OCI-LY7 (cell line): ENCODE measurements around the gene HEPHL1. TPM values are rescaled to one million over a fixed set of nuclear protein-coding genes. Genes with fewer than 3 reads are reported as not detected.

Experiments used
- BruUV-seq: library from RNA; stranded (reverse); fragments of 400-500 nt; replicated peaks from 2 replicates; lab custom pipeline; 2021; lab: Mats Ljungman, UMichigan
- CTCF ChIA-PET: fragments of 300-600 bp; sonication (Branson Sonifier 250); formaldehyde crosslinking; loops from one replicate; lab custom pipeline; 2022; ENCODE audit warnings: antibody characterized with exemption; ENCODE audit not compliant: unreplicated experiment; lab: Charles Lee
- POLR2A ChIA-PET: fragments of 300-600 bp; sonication (Branson Sonifier 250); formaldehyde crosslinking; loops from one replicate; lab custom pipeline; 2022; ENCODE audit warnings: antibody characterized with exemption; lab: Charles Lee
- DNase-seq: peaks from one replicate; pipeline ENCODE4 v3.0.0-alpha.2; 2015; ENCODE audit warnings: low spot score
- H2AFZ ChIP-seq: fragments of 200-600 bp; sonication (generic), shearing (Covaris generic); 2 replicates; pipeline ENCODE4 v1.6.1; 2014; ENCODE audit warnings: mild to moderate bottlenecking, antibody characterized with exemption, low read length, moderate library complexity
- H3K27ac ChIP-seq: fragments of 200-600 bp; sonication (generic); 2 replicates; pipeline ENCODE4 v1.5.1; 2014; ENCODE audit warnings: mixed run types, low read depth, mild to moderate bottlenecking, moderate library complexity, low read length, inconsistent platforms; ENCODE audit not compliant: poor library complexity, severe bottlenecking
- H3K36me3 ChIP-seq: fragments of 200-600 bp; sonication (generic); 2 replicates; pipeline ENCODE4 v1.6.1; 2014; ENCODE audit warnings: mild to moderate bottlenecking, antibody characterized with exemption, low read length, moderate library complexity, mixed read lengths; ENCODE audit not compliant: insufficient read depth
- H3K4me1 ChIP-seq: fragments of 200-600 bp; sonication (generic); 2 replicates; pipeline ENCODE4 v1.5.1; 2014; ENCODE audit warnings: mild to moderate bottlenecking, low read length; ENCODE audit not compliant: insufficient read depth, poor library complexity, severe bottlenecking
- H3K4me2 ChIP-seq: fragments of 200-600 bp; sonication (generic); 2 replicates; pipeline ENCODE4 v1.6.1; 2014; ENCODE audit warnings: mild to moderate bottlenecking, low read length
- H3K4me3 ChIP-seq: fragments of 200-600 bp; sonication (generic); 2 replicates; pipeline ENCODE4 v1.5.1; 2014; ENCODE audit warnings: mild to moderate bottlenecking, low read depth, low read length; ENCODE audit not compliant: poor library complexity, severe bottlenecking
- H3K79me2 ChIP-seq: fragments of 200-600 bp; sonication (generic); 2 replicates; pipeline ENCODE4 v1.6.1; 2016; ENCODE audit warnings: low read depth, mild to moderate bottlenecking, low read length, moderate library complexity, mixed read lengths; ENCODE audit not compliant: insufficient read depth
- H3K9me2 ChIP-seq: fragments of 200-600 bp; sonication (generic); 2 replicates; pipeline ENCODE4 v1.6.1; 2016; ENCODE audit warnings: mild to moderate bottlenecking, low read length, mixed read lengths; ENCODE audit not compliant: insufficient read depth
- H3K9me3 ChIP-seq: fragments of 200-600 bp; sonication (generic); 2 replicates; pipeline ENCODE4 v1.6.1; 2014; ENCODE audit warnings: mild to moderate bottlenecking, mixed run types, low read length, mixed read lengths
- H4K20me1 ChIP-seq: fragments of 200-600 bp; sonication (generic); 2 replicates; pipeline ENCODE4 v1.6.1; 2014; ENCODE audit warnings: mild to moderate bottlenecking, antibody characterized with exemption, low read length, moderate library complexity, mixed read lengths; ENCODE audit not compliant: insufficient read depth
- EZH2phosphoT487 ChIP-seq: fragments of 200-600 bp; sonication (generic); IDR thresholded peaks from 2 replicates; pipeline ENCODE4 v1.6.1; 2018; ENCODE audit warnings: low read depth, borderline replicate concordance, mild to moderate bottlenecking, mixed run types, antibody characterized with exemption, low read length, moderate library complexity, mixed read lengths
- intact Hi-C: fragments of 100-400 bp; cut with micrococcal nuclease; formaldehyde crosslinking; loops from one replicate; pipeline ENCODE4 v1.10.0; 2022; ENCODE audit not compliant: unreplicated experiment
- total RNA-seq, 2 experiments: library from RNA; depleted of rRNA in 1 of 2; stranded (reverse); fragments of >200 nt in 1 of 2; shearing (Covaris generic) in 1 of 2; gene quantifications; 2 replicates each; pipeline ENCODE4 v1.2.3, GENCODE V29; 2014 to 2022
- TF ChIP-seq, protein P1 (sequence below): fragments of 200-600 bp; sonication (generic); conservative IDR thresholded peaks from 2 replicates; pipeline ENCODE4 v1.5.1; 2014; ENCODE audit warnings: mild to moderate bottlenecking, antibody characterized with exemption, low read length, moderate library complexity, mixed read lengths

The HEPHL1 gene
- total RNA-seq, 2 experiments from 2014 or later = not detected

- peaks cover 6% of the 10 kb centered on the region for H3K4me1 ChIP-seq
- H3K9me3 ChIP-seq = no peaks in the 10 kb centered on the region
- BruUV-seq = no TSS peak
- no peak for DNase-seq
- ChIA-PET POLR2A (no interaction called here), CTCF (no interaction called here)
- no peaks in the 10 kb centered on the region for H3K79me2 ChIP-seq
- no peak overlapping the region for H3K27ac ChIP-seq
- H2AFZ ChIP-seq = no peak overlapping the region
- intact Hi-C loops = no loop called here
- H3K4me2 ChIP-seq = no peak overlapping the region
- H3K36me3 ChIP-seq = no peaks in the 10 kb centered on the region
- H3K4me3 ChIP-seq = no peak overlapping the region
- TF ChIP-seq EZH2phosphoT487 = no peak
- TF ChIP-seq, protein P1, sequence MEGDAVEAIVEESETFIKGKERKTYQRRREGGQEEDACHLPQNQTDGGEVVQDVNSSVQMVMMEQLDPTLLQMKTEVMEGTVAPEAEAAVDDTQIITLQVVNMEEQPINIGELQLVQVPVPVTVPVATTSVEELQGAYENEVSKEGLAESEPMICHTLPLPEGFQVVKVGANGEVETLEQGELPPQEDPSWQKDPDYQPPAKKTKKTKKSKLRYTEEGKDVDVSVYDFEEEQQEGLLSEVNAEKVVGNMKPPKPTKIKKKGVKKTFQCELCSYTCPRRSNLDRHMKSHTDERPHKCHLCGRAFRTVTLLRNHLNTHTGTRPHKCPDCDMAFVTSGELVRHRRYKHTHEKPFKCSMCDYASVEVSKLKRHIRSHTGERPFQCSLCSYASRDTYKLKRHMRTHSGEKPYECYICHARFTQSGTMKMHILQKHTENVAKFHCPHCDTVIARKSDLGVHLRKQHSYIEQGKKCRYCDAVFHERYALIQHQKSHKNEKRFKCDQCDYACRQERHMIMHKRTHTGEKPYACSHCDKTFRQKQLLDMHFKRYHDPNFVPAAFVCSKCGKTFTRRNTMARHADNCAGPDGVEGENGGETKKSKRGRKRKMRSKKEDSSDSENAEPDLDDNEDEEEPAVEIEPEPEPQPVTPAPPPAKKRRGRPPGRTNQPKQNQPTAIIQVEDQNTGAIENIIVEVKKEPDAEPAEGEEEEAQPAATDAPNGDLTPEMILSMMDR = no peak
- H3K9me2 ChIP-seq = no peaks in the 10 kb centered on the region
- peaks cover 8% of the 10 kb centered on the region; the same call in 1 of the 2 replicates for H4K20me1 ChIP-seq
Measured at GRCh38 chr11:94147433-94147845, 126.3 kb downstream of the HEPHL1 start.

GRCh38 chr11:94148189-94148588 is 127.0 kb downstream of the HEPHL1 start:
- Histone ChIP-seq H2AFZ (no peak overlapping the region), H3K27ac (no peak overlapping the region), H3K9me2 (no peaks in the 10 kb centered on the region), H3K4me2 (no peak overlapping the region), H3K9me3 (no peaks in the 10 kb centered on the region), H3K4me1 (peaks cover 6% of the 10 kb centered on the region), H4K20me1 (peaks cover 8% of the 10 kb centered on the region; the same call in 1 of the 2 replicates), H3K36me3 (no peaks in the 10 kb centered on the region), H3K79me2 (no peaks in the 10 kb centered on the region), H3K4me3 (no peak overlapping the region)
- TF ChIP-seq, protein P1 = no peak
- TF ChIP-seq EZH2phosphoT487 = no peak
- ChIA-PET POLR2A (no interaction called here), CTCF (no interaction called here)
- no TSS peak for BruUV-seq
- no peak for DNase-seq
- intact Hi-C loops = no loop called here

DNA sequence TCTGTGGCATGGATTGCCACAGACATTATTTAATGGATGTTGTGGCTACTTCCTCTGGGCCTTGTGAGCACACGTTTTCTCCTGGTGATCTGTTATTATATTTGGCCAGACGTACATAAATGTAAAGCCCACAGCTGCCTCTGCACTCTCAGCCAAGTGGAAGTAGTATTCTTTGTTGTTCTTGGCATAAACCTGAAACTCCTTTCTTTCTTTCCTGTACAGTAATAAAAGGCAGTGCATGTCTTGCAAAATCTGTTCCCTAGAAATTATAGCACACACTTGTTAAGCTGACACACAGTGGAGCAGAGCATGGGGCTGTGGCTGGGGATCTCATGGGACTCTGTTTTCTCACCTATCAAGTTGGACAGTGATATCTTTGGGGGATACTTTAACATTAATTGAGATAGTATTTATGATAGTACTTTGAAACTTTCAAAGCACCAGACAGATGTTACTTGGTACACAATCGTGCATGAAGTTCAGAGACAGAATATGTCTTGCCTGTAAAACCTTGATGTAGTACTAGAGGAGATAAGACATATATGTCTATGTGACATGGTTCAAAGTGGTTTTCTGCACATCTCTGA is 128.4 kb downstream of the HEPHL1 start:
- ChIA-PET POLR2A (interaction anchor here (2.1 kb wide), 1 partner anchor 8 kb away, joined by 5 read pairs; no protein-coding TSS in a partner anchor), CTCF (no interaction called here)
- Histone ChIP-seq H3K36me3 (peaks cover 4% of the 10 kb centered on the region; the same call in 1 of the 2 replicates), H3K9me3 (no peaks in the 10 kb centered on the region), H2AFZ (no peak overlapping the region), H3K79me2 (no peaks in the 10 kb centered on the region), H3K9me2 (no peaks in the 10 kb centered on the region), H4K20me1 (peaks cover 8% of the 10 kb centered on the region; the same call in 1 of the 2 replicates), H3K4me1 (peaks cover 6% of the 10 kb centered on the region), H3K27ac (no peak overlapping the region), H3K4me2 (no peak overlapping the region), H3K4me3 (no peak overlapping the region)
- TF ChIP-seq, protein P1 = no peak
- no peak for TF ChIP-seq EZH2phosphoT487
- intact Hi-C loops = no loop called here
- no TSS peak for BruUV-seq
- no peak for DNase-seq
